Small intestine (tissue), 7 donors: ENCODE measurements around the gene KIZ. TPM values are rescaled to one million over a fixed set of nuclear protein-coding genes. Genes with fewer than 3 reads are reported as not detected.

ENCODE experiments used
- DNase-seq, 2 donors: peaks; one replicate each; pipeline versions ENCODE4 v3.0.0 to v3.0.0-alpha.2; 2013
- FAIRE-seq: peaks from 2 replicates; lab custom pipeline; 2012; peaks lifted over from hg19 to GRCh38; lab: Jason Lieb, UNC
- H3K27ac ChIP-seq, 3 donors: one replicate each; pipeline ENCODE4 v1.5.1; 2013; ENCODE audit warnings: low read length in 2 of 3, mild to moderate bottlenecking in 2 of 3, control low read depth in 1 of 3, inconsistent platforms in 1 of 3, low read depth in 1 of 3, moderate library complexity in 1 of 3
- H3K27me3 ChIP-seq, 3 donors: one replicate each; pipeline ENCODE4 v1.6.1; 2013; ENCODE audit warnings: low read length in 3 of 3, inconsistent platforms in 1 of 3; ENCODE audit not compliant: control insufficient read depth in 3 of 3, insufficient read depth in 3 of 3
- H3K36me3 ChIP-seq, 3 donors: one replicate each; pipeline ENCODE4 v1.6.1; 2013; ENCODE audit warnings: low read length in 3 of 3, inconsistent platforms in 1 of 3, low read depth in 1 of 3, mild to moderate bottlenecking in 1 of 3, moderate library complexity in 1 of 3; ENCODE audit not compliant: control insufficient read depth in 3 of 3, insufficient read depth in 2 of 3
- H3K4me1 ChIP-seq, 3 donors: one replicate each; pipeline ENCODE4 v1.6.1; 2013; ENCODE audit warnings: low read length in 2 of 3, inconsistent platforms in 1 of 3, low read depth in 1 of 3, mild to moderate bottlenecking in 1 of 3, moderate library complexity in 1 of 3; ENCODE audit not compliant: control insufficient read depth in 3 of 3, insufficient read depth in 2 of 3
- H3K4me3 ChIP-seq, 3 donors: one replicate each; pipeline ENCODE4 v1.5.1; 2013; ENCODE audit warnings: low read length in 3 of 3, control low read depth in 1 of 3, inconsistent platforms in 1 of 3, low read depth in 1 of 3, mild to moderate bottlenecking in 1 of 3, moderate library complexity in 1 of 3
- H3K9me3 ChIP-seq, 2 donors: one replicate each; pipeline ENCODE4 v1.6.1; 2013; ENCODE audit warnings: low read depth in 1 of 2, low read length in 1 of 2; ENCODE audit not compliant: control insufficient read depth in 2 of 2, insufficient read depth in 1 of 2
- WGBS, 3 donors: extraction: QIAGEN DNeasy Blood & Tissue Kit; methylation state at CpG; one replicate each; pipeline ENCODE4 v1.1.7; 2013; 5-methylcytosine and 5-hydroxymethylcytosine counted together
- polyA plus RNA-seq, 4 donors: library from polyadenylated mRNA; stranded (reverse) in 3 of 4; unstranded in 1 of 4; fragments of 200-250 nt in 3 of 4; fragments of 120-200 nt in 1 of 4; gene quantifications; one replicate each; pipeline versions ENCODE4 v1.2.1 to v1.2.3, GENCODE V29; 2013
- donor health status: healthy with polysubstance abuse.
- donor health status: control.
- donor health status: control.
- donor health status: Bipolar disorder and iron deficiency.
- donor health status: healthy.

The KIZ gene
- polyA plus RNA-seq, 4 donors, result 11.7 to 38.4 (median 20.1) TPM

- no peaks in the 10 kb centered on the region for H3K9me3 ChIP-seq
- no peak overlapping the region for H3K4me3 ChIP-seq
- H3K36me3 ChIP-seq, result no peaks in the 10 kb centered on the region
- peaks cover 0 to 37% (median 21%) of the 10 kb centered on the region in 3 donors for H3K27me3 ChIP-seq
- WGBS, 3 donors, result 52 to 78% (median 70%) methylated on average over 11 of the region's 11 CpGs
- H3K4me1 ChIP-seq, result no peaks in the 10 kb centered on the region
- DNase-seq, result no peak
- no peak overlapping the region for H3K27ac ChIP-seq
- no peak for FAIRE-seq
Measured at GRCh38 chr20:21090721-21091120, 35.2 kb upstream of the KIZ start.

GRCh38 chr20:21092806-21093205 lies 33.1 kb upstream of the KIZ start:
- 67 to 76% (median 73%) methylated on average over 3 of the region's 3 CpGs for WGBS, 3 donors
- no peak for FAIRE-seq
- peaks cover 0 to 54% (median 22%) of the 10 kb centered on the region in 3 donors for H3K27me3 ChIP-seq

GRCh38 chr20:21096321-21097043 lies 29.4 kb upstream of the KIZ start:
- H3K27me3 ChIP-seq, result peaks cover 5 to 70% (median 35%) of the 10 kb centered on the region in 3 donors

More at GRCh38 chr20:21092806-21093205, 33.1 kb upstream of the KIZ start:
- Histone ChIP-seq H3K36me3 (no peaks in the 10 kb centered on the region), H3K4me3 (no peak overlapping the region), H3K9me3 (no peaks in the 10 kb centered on the region), H3K4me1 (no peaks in the 10 kb centered on the region), H3K27ac (no peak overlapping the region)
- DNase-seq, result no peak

GRCh38 chr20:21099751-21100577 lies 25.9 kb upstream of the KIZ start:
- Histone ChIP-seq H3K4me1 (peaks cover 5 to 11% (median 6%) of the 10 kb centered on the region in 3 donors), H3K27ac (no peak overlapping the region), H3K4me3 (peak overlapping the region in 2 of 3 donors; percentile 28 to 77), H3K27me3 (peaks cover 15 to 86% (median 59%) of the 10 kb centered on the region in 3 donors), H3K36me3 (no peaks in the 10 kb centered on the region), H3K9me3 (peaks cover 0 to 2% of the 10 kb centered on the region in 2 donors)
- FAIRE-seq, result no peak
- 0 to 3% (median 2%) methylated on average over 46 of the region's 46 CpGs for WGBS, 3 donors
- DNase-seq, result peak; percentile 40 to 56

More at GRCh38 chr20:21096321-21097043, 29.4 kb upstream of the KIZ start:
- FAIRE-seq (no peak), DNase-seq (peak in 1 of 2 donors; percentile 50)
- 39 to 48% (median 42%) methylated on average over 10 of the region's 10 CpGs for WGBS, 3 donors
- H3K4me3 ChIP-seq, result no peak overlapping the region
- no peaks in the 10 kb centered on the region for H3K36me3 ChIP-seq
- H3K4me1 ChIP-seq, result peaks cover 0 to 9% (median 0%) of the 10 kb centered on the region in 3 donors
- H3K9me3 ChIP-seq, result peaks cover 0 to 2% of the 10 kb centered on the region in 2 donors
- H3K27ac ChIP-seq, result no peak overlapping the region

GRCh38 chr20:21100578-21101452 lies 25.1 kb upstream of the KIZ start:
- 3 to 4% (median 3%) methylated on average over 60 to 64 of the region's 64 CpGs for WGBS, 3 donors
- H3K4me3 ChIP-seq, result peak overlapping the region in 2 of 3 donors; percentile 1 to 77
- H3K36me3 ChIP-seq, result no peaks in the 10 kb centered on the region
- H3K27ac ChIP-seq, result no peak overlapping the region
- peaks cover 0 to 2% of the 10 kb centered on the region in 2 donors for H3K9me3 ChIP-seq
- H3K27me3 ChIP-seq, result peaks cover 15 to 92% (median 66%) of the 10 kb centered on the region in 3 donors
- peaks cover 5 to 11% (median 6%) of the 10 kb centered on the region in 3 donors for H3K4me1 ChIP-seq
- FAIRE-seq, result no peak
- peak in 1 of 2 donors; percentile 21 for DNase-seq

- Histone ChIP-seq H3K4me3 (peak overlapping the region in 1 of 3 donors; percentile 77), H3K27me3 (peaks cover 15 to 93% (median 69%) of the 10 kb centered on the region in 3 donors), H3K36me3 (no peaks in the 10 kb centered on the region), H3K4me1 (peaks cover 5 to 11% (median 6%) of the 10 kb centered on the region in 3 donors), H3K27ac (no peak overlapping the region), H3K9me3 (peaks cover 0 to 2% of the 10 kb centered on the region in 2 donors)
- FAIRE-seq, result no peak
- DNase-seq, result peak; percentile 23
- 1 to 6% (median 3%) methylated on average over 35 of the region's 35 CpGs for WGBS, 3 donors
Measured at GRCh38 chr20:21101453-21101931, 24.4 kb upstream of the KIZ start.

GRCh38 chr20:21101932-21102575 lies 23.8 kb upstream of the KIZ start:
- Histone ChIP-seq H3K27ac (no peak overlapping the region), H3K27me3 (peaks cover 15 to 93% (median 69%) of the 10 kb centered on the region in 3 donors), H3K36me3 (no peaks in the 10 kb centered on the region), H3K9me3 (peaks cover 0 to 2% of the 10 kb centered on the region in 2 donors), H3K4me1 (peaks cover 5 to 11% (median 6%) of the 10 kb centered on the region in 3 donors), H3K4me3 (peak overlapping the region in 1 of 3 donors; percentile 77)
- FAIRE-seq (no peak), DNase-seq (peak; percentile 38 to 42)
- 5 to 7% (median 6%) methylated on average over 35 of the region's 35 CpGs for WGBS, 3 donors
